Mesenteric fat pad (tissue), 1 donor: ENCODE data around the gene C2orf92. TPM values are rescaled to one million over a fixed set of nuclear protein-coding genes. Genes with fewer than 3 reads are reported as not detected.
"Not testable (repeated sequence)": the region's sequence is repeated elsewhere in the genome, so short reads cannot be mapped to it uniquely, and the experiment has no call there.

ENCODE experiments used
- DNase-seq: peaks from one replicate; pipeline ENCODE4 v3.0.0-alpha.2; 2020; ENCODE audit warnings: low spot score
- total RNA-seq: library from RNA; stranded (reverse); fragmentation: NEBNext Ultra II Directional; extraction: Animal tissue kit (Norgen Biotek cat#: 25700); gene quantifications from one replicate; pipeline ENCODE4 v1.2.1, GENCODE V29; 2021
- donor health status: DM: yes; HTN: yes; CAD: no.

The C2orf92 gene
- total RNA-seq, 1 donor from 2014 or later = 5.9 TPM

GRCh38 chr2:97660044-97660774 is 9.3 kb upstream of the C2orf92 start:
- DNase-seq = no peak

- no peak for DNase-seq
Measured at GRCh38 chr2:97660775-97661389, 8.6 kb upstream of the C2orf92 start.

- DNase-seq = no peak
Measured at GRCh38 chr2:97661927-97662326, 7.6 kb upstream of the C2orf92 start.

GRCh38 chr2:97662386-97662894 is 7.1 kb upstream of the C2orf92 start:
- DNase-seq = no peak

- DNase-seq = no peak
Measured at GRCh38 chr2:97662895-97663625, 6.5 kb upstream of the C2orf92 start.

- no peak for DNase-seq
Measured at GRCh38 chr2:97663626-97663961, 5.9 kb upstream of the C2orf92 start.

GRCh38 chr2:97663962-97664635 is 5.4 kb upstream of the C2orf92 start, which contains the start of gene ACTR1B:
Gene ACTR1B (minus strand): TSS chr2:97664044. CDS start chr2:97663890, 154 bp downstream.
- peak; percentile 99 for DNase-seq

- no peak for DNase-seq
Measured at GRCh38 chr2:97664636-97664970, 4.9 kb upstream of the C2orf92 start.

- no peak for DNase-seq
Measured at GRCh38 chr2:97670471-97670870, 958 bp downstream of the C2orf92 start.

GRCh38 chr2:97671526-97671925 is 2.0 kb downstream of the C2orf92 start:
- DNase-seq = no peak

- DNase-seq = not testable (repeated sequence)
Measured at GRCh38 chr2:97672606-97673140, 3.2 kb downstream of the C2orf92 start.

- no peak for DNase-seq
Measured at GRCh38 chr2:97673182-97673914, 3.8 kb downstream of the C2orf92 start.

GRCh38 chr2:97673915-97674283 is 4.4 kb downstream of the C2orf92 start:
- no peak for DNase-seq

GRCh38 chr2:97675430-97676113 is 6.1 kb downstream of the C2orf92 start:
- DNase-seq = no peak

- DNase-seq = no peak
Measured at GRCh38 chr2:97676620-97677019, 7.1 kb downstream of the C2orf92 start.

- DNase-seq = no peak
Measured at GRCh38 chr2:97677480-97677879, 8.0 kb downstream of the C2orf92 start.

- DNase-seq = no peak
Measured at GRCh38 chr2:97678298-97678697, 8.8 kb downstream of the C2orf92 start.

GRCh38 chr2:97687235-97687634 is 17.7 kb downstream of the C2orf92 start:
- DNase-seq = not testable (repeated sequence)

- DNase-seq = no peak
Measured at GRCh38 chr2:97688062-97688827, 18.7 kb downstream of the C2orf92 start.
